ENCODE measurements around the gene PCDH9. TPM values are rescaled to one million over a fixed set of nuclear protein-coding genes. Genes with fewer than 3 reads are reported as not detected.

PCDH9 gene
- total and polyA plus RNA-seq, 7 donors: under 0.01 to 15.7 (median 8.7) TPM; not detected in 1

DNA sequence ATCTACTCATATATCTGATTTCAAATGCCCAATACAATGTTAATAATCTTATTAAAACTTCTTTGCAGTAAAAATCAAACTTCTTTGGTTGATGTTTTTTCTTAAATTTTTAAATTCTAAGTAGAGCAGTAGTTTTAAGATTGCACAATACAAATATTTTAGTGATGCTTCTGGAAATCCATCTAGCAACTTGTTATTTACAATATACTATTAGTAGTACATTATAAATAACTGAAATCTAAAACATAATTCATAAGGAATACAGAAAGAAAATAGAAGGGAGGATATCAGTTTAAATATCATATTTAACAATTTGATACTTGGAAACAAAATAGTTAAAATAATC lies 569.7 kb downstream of the PCDH9 start:
- Histone ChIP-seq H3K4me3 (no peak overlapping the region), H3K4me1 (peaks cover 0 to 16% (median 15%) of the 10 kb centered on the region in 4 donors), H3K27ac (no peak overlapping the region), H3K36me3 (no peaks in the 10 kb centered on the region), H3K27me3 (no peaks in the 10 kb centered on the region), H3K9me3 (no peaks in the 10 kb centered on the region)
- TF ChIP-seq, protein P1, sequence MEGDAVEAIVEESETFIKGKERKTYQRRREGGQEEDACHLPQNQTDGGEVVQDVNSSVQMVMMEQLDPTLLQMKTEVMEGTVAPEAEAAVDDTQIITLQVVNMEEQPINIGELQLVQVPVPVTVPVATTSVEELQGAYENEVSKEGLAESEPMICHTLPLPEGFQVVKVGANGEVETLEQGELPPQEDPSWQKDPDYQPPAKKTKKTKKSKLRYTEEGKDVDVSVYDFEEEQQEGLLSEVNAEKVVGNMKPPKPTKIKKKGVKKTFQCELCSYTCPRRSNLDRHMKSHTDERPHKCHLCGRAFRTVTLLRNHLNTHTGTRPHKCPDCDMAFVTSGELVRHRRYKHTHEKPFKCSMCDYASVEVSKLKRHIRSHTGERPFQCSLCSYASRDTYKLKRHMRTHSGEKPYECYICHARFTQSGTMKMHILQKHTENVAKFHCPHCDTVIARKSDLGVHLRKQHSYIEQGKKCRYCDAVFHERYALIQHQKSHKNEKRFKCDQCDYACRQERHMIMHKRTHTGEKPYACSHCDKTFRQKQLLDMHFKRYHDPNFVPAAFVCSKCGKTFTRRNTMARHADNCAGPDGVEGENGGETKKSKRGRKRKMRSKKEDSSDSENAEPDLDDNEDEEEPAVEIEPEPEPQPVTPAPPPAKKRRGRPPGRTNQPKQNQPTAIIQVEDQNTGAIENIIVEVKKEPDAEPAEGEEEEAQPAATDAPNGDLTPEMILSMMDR (IDR thresholded peaks at IDR 0.05): no peak
- DNase-seq: no peak
- intact Hi-C loops (cut with DNase I): no loop called here

GRCh38 chr13:66659701-66660467 lies 570.3 kb downstream of the PCDH9 start:
- no peak for TF ChIP-seq EP300 (IDR thresholded peaks at IDR 0.05)
- TF ChIP-seq, protein P1 (IDR thresholded peaks at IDR 0.05): no peak
- no peak for TF ChIP-seq POLR2A (IDR thresholded peaks at IDR 0.05)
- TF ChIP-seq POLR2AphosphoS5 (IDR thresholded peaks at IDR 0.05): no peak
- Histone ChIP-seq H3K36me3 (no peaks in the 10 kb centered on the region), H3K27me3 (no peaks in the 10 kb centered on the region), H3K4me1 (peaks cover 0 to 16% (median 15%) of the 10 kb centered on the region in 4 donors), H3K27ac (no peak overlapping the region), H3K9me3 (no peaks in the 10 kb centered on the region), H3K4me3 (no peak overlapping the region)
- WGBS, 2 donors: 66 to 75% methylated on average over 7 of the region's 7 CpGs
- intact Hi-C loops (cut with DNase I): no loop called here
- DNase-seq: no peak

GRCh38 chr13:66659286-66659685 lies 570.9 kb downstream of the PCDH9 start:
- 79 to 88% methylated on average over 2 of the region's 2 CpGs for WGBS, 2 donors
- Histone ChIP-seq H3K4me3 (no peak overlapping the region), H3K27me3 (no peaks in the 10 kb centered on the region), H3K4me1 (peaks cover 0 to 16% (median 15%) of the 10 kb centered on the region in 4 donors), H3K36me3 (no peaks in the 10 kb centered on the region), H3K27ac (no peak overlapping the region), H3K9me3 (no peaks in the 10 kb centered on the region)
- DNase-seq: no peak
- TF ChIP-seq POLR2AphosphoS5 (IDR thresholded peaks at IDR 0.05) (no peak), POLR2A (IDR thresholded peaks at IDR 0.05) (no peak), EP300 (IDR thresholded peaks at IDR 0.05) (no peak)
- TF ChIP-seq, protein P1 (IDR thresholded peaks at IDR 0.05): no peak
- intact Hi-C loops (cut with DNase I): no loop called here

DNA sequence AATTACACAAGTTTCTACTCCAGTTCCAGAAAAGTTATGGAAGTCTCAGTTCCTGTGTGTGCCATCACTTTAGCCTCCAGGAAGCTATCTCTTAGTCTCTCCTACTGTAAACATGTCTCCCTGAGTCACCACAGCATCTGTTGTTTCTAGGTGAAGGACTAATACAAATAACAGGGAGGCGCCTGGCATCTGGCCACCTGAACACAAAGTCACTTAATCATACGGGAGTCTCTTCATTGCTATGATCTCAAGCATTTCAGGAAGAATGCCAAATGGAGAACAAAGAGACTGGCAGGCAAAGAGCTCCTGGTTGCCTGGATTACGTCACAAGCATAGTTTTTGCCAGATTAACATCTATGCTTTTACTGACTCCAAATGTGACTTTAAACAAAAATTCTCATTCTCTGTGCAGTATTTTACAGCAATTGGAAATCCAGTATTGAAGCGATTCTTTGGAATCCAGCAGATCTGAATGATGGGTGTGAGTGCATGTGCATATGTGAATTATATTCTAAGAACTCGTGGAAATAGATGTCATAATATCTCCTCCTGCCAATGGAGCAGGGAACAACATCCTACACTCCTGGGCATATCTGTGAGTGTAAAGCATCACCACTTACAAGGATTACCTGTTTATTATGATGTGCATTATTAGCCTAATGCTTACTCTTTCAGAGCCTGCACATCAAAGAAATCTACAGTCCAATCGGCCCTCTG lies 572.8 kb downstream of the PCDH9 start:
- Histone ChIP-seq H3K4me1 (peaks cover 0 to 16% (median 15%) of the 10 kb centered on the region in 4 donors), H3K27me3 (no peaks in the 10 kb centered on the region), H3K27ac (peak overlapping the region in 2 of 4 donors; percentile 29 to 56), H3K4me3 (no peak overlapping the region), H3K36me3 (no peaks in the 10 kb centered on the region), H3K9me3 (no peaks in the 10 kb centered on the region)
- intact Hi-C loops (cut with DNase I): no loop called here
- WGBS, 2 donors: 36 to 74% methylated on average over 6 of the region's 6 CpGs
- no peak for TF ChIP-seq POLR2A (IDR thresholded peaks at IDR 0.05)
- TF ChIP-seq, protein P1 (IDR thresholded peaks at IDR 0.05): no peak
- peak in 3 of 4 donors; percentile 20 to 39 (median 38) for TF ChIP-seq POLR2AphosphoS5 (IDR thresholded peaks at IDR 0.05)
- TF ChIP-seq EP300 (IDR thresholded peaks at IDR 0.05): no peak
- peak; percentile 66 for DNase-seq
